ENCODE results near the gene UNC5CL. TPM values are rescaled to one million over a fixed set of nuclear protein-coding genes. Genes with fewer than 3 reads are reported as not detected.
A peak's percentile ranks its signal among the peaks of the same experiment; 100 is the strongest.

UNC5CL gene
- total RNA-seq, 1 experiment from 2014 or later, result 2.2 TPM

GRCh38 chr6:41027799-41028560 lies 11.0 kb downstream of the UNC5CL start:
- Histone ChIP-seq H3K27ac (ENCODE audit: low read depth, low read length) (no peak overlapping the region; the same call in 1 of the 2 replicates), H3K4me3 (replicated peaks in 1 of 2; ENCODE audit: low read depth in 1 of 2, low read length in 2 of 2) (peak overlapping the region; percentile 48 to 58), H3K4me2 (ENCODE audit: low read length) (peak overlapping the region; percentile 86), H3K27me3 (ENCODE audit: insufficient read depth, low read length) (no peaks in the 10 kb centered on the region), H4K20me1 (ENCODE audit: insufficient read depth) (no peaks in the 10 kb centered on the region), H3K36me3 (ENCODE audit: control insufficient read depth in 1 of 2, insufficient read depth in 2 of 2, low read length in 2 of 2) (no peaks in the 10 kb centered on the region), H3K9ac (ENCODE audit: low read length) (peak overlapping the region; percentile 46), H3K9me2 (ENCODE audit: insufficient read depth) (no peaks in the 10 kb centered on the region), H3K4me1 (ENCODE audit: control insufficient read depth in 1 of 2, insufficient read depth in 2 of 2, low read length in 2 of 2) (peaks cover 5 to 17% of the 10 kb centered on the region in 2 experiments), H3K9me3 (ENCODE audit: control insufficient read depth in 1 of 2, insufficient read depth in 1 of 2, low read depth in 1 of 2, low read length in 2 of 2) (no peaks in the 10 kb centered on the region), H3K79me2 (ENCODE audit: insufficient read depth, low read length) (no peaks in the 10 kb centered on the region), H2AFZ (ENCODE audit: low read depth, low read length, poor library complexity, severe bottlenecking) (peak overlapping the region; percentile 64)
- RAD21 ChIA-PET (ENCODE audit: low non-redundant PET in 1 of 2, low total read pairs in 2 of 2, uncharacterized antibody in 2 of 2, unreplicated experiment in 2 of 2), result interaction anchor here in 1 of 2 experiments (0.6 to 1.3 kb wide), 4 partner anchors 134 to 551 kb away, joined by 3 to 7 read pairs (median 4); no protein-coding TSS in a partner anchor
- intact Hi-C loops (cut with micrococcal nuclease), result loop anchor here (1.0 to 10.0 kb wide), 6 partner anchors 22 to 1043 kb away; no protein-coding TSS in a partner anchor
- POLR2A ChIA-PET, result interaction anchor here (1.0 to 1.4 kb wide), 3 partner anchors 9 to 134 kb away, joined by 3 to 5 read pairs (median 3); no protein-coding TSS in a partner anchor
- ATAC-seq (peak; percentile 95), DNase-seq (ENCODE audit: low read depth, low spot score) (peak; percentile 35)
- CTCF ChIA-PET, result interaction anchor here (0.7 to 2.8 kb wide), 15 partner anchors 8 to 700 kb away, joined by 3 to 25 read pairs (median 6); partner anchors contain the start of genes NFYA and UNC5CL
- BruUV-seq (replicated peaks), result no TSS peak
- no peak for TF ChIP-seq CEBPB (IDR thresholded peaks at IDR 0.05; ENCODE audit: low read depth)
- peak; percentile 95 to 97 (median 96) for TF ChIP-seq CTCF (IDR thresholded peaks at IDR 0.05 in 2 of 3, conservative IDR thresholded peaks at IDR 0.05 in 1 of 3; ENCODE audit: borderline replicate concordance in 1 of 3, insufficient read depth in 1 of 3, low read depth in 2 of 3, low read length in 2 of 3)
- no peak for TF ChIP-seq EZH2 (IDR thresholded peaks at IDR 0.05)
- no peak for TF ChIP-seq CBX3 (IDR thresholded peaks at IDR 0.05; ENCODE audit: low read depth)
- peak; percentile 37; the same call in 1 of the 2 replicates for TF ChIP-seq POLR2AphosphoS5 (IDR thresholded peaks at IDR 0.05; ENCODE audit: low read depth, low read length)
- TF ChIP-seq ZBTB33 (IDR thresholded peaks at IDR 0.05; ENCODE audit: extremely low read depth, insufficient replicate concordance, low read length), result no peak
- no peak for TF ChIP-seq EGR1 (IDR thresholded peaks at IDR 0.05; ENCODE audit: low read depth)
- TF ChIP-seq, protein P1, sequence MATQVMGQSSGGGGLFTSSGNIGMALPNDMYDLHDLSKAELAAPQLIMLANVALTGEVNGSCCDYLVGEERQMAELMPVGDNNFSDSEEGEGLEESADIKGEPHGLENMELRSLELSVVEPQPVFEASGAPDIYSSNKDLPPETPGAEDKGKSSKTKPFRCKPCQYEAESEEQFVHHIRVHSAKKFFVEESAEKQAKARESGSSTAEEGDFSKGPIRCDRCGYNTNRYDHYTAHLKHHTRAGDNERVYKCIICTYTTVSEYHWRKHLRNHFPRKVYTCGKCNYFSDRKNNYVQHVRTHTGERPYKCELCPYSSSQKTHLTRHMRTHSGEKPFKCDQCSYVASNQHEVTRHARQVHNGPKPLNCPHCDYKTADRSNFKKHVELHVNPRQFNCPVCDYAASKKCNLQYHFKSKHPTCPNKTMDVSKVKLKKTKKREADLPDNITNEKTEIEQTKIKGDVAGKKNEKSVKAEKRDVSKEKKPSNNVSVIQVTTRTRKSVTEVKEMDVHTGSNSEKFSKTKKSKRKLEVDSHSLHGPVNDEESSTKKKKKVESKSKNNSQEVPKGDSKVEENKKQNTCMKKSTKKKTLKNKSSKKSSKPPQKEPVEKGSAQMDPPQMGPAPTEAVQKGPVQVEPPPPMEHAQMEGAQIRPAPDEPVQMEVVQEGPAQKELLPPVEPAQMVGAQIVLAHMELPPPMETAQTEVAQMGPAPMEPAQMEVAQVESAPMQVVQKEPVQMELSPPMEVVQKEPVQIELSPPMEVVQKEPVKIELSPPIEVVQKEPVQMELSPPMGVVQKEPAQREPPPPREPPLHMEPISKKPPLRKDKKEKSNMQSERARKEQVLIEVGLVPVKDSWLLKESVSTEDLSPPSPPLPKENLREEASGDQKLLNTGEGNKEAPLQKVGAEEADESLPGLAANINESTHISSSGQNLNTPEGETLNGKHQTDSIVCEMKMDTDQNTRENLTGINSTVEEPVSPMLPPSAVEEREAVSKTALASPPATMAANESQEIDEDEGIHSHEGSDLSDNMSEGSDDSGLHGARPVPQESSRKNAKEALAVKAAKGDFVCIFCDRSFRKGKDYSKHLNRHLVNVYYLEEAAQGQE (IDR thresholded peaks at IDR 0.05; ENCODE audit: low read depth), result no peak
- TF ChIP-seq SRF (IDR thresholded peaks at IDR 0.05; ENCODE audit: low read depth), result no peak
- peak; percentile 85 for TF ChIP-seq MAX (IDR thresholded peaks at IDR 0.05)
- no peak for TF ChIP-seq ELF1 (IDR thresholded peaks at IDR 0.05; ENCODE audit: borderline replicate concordance, low read depth)
- TF ChIP-seq EZH2phosphoT487 (IDR thresholded peaks at IDR 0.05; ENCODE audit: borderline replicate concordance), result no peak
- TF ChIP-seq RAD21 (IDR thresholded peaks at IDR 0.05; ENCODE audit: low read depth), result peak; percentile 98
- peak; percentile 34 for TF ChIP-seq POLR2A (IDR thresholded peaks at IDR 0.05; ENCODE audit: borderline replicate concordance, extremely low read depth, insufficient read depth, insufficient read length)
- TF ChIP-seq SIN3A (IDR thresholded peaks at IDR 0.05; ENCODE audit: low read depth), result no peak
- no peak for TF ChIP-seq JUND (IDR thresholded peaks at IDR 0.05)
- peak; percentile 12 for TF ChIP-seq TCF7L2 (IDR thresholded peaks at IDR 0.05; ENCODE audit: borderline replicate concordance, extremely low read depth, insufficient read depth, insufficient read length)
- no peak for TF ChIP-seq YY1 (IDR thresholded peaks at IDR 0.05; ENCODE audit: extremely low read depth, insufficient replicate concordance, low read depth, low read length)
- peak; percentile 83; the same call in 1 of the 2 replicates for TF ChIP-seq ZFX (IDR thresholded peaks at IDR 0.05)
